GM18508 (cell line): ENCODE results near the gene MISFA.
A peak's percentile ranks its signal among the peaks of the same experiment; 100 is the strongest.
"Not testable (repeated sequence)": the region's sequence is repeated elsewhere in the genome, so short reads cannot be mapped to it uniquely, and the experiment has no call there.

ENCODE experiments used
- ATAC-seq: cut with Tn5 transposase; IDR thresholded peaks from one replicate; pipeline ENCODE4 v1.9.1; 2021; ENCODE audit warnings: moderate number of reproducible peaks; ENCODE audit not compliant: insufficient read depth, unreplicated experiment

Gene MISFA

GRCh38 chr11:18615628-18616392 lies 16.2 kb downstream of the MISFA start:
- peak; percentile 89 for ATAC-seq

DNA sequence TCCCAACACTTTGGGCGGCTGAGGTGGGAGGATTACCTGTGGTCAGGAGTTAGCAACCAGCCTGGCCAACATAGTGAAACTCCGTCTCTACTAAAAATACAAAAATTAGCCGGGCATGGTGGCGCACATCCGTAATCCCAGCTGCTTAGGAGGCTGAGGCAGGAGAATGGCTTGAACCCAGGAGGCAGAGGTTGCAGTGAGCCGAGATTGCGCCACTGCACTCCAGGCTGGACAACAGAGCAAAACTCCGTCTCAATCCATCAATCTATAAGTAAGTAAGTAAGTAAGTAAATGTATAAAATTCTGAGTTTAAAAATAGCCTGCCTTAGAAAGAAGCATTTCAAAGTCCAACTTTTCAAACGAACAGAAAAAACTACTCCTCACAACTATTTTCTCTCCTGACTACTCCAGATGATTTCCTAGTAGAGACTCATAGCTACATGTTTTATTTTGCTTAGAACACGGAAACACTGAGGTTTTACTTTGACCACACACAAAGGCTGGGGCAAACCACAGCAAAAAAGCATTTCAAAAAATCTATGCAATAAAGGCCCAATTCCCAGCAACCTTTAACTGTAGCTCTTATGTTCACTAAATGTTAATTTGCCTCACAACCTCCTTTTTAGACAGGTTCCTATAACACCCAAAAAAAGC lies 18.2 kb downstream of the MISFA start:
- ATAC-seq = no peak

- no peak for ATAC-seq
Observed at GRCh38 chr11:18618342-18619025, 18.9 kb downstream of the MISFA start.

GRCh38 chr11:18623707-18624106 lies 24.1 kb downstream of the MISFA start:
- ATAC-seq = no peak

- ATAC-seq = no peak
Observed at GRCh38 chr11:18624161-18624560, 24.6 kb downstream of the MISFA start.

DNA sequence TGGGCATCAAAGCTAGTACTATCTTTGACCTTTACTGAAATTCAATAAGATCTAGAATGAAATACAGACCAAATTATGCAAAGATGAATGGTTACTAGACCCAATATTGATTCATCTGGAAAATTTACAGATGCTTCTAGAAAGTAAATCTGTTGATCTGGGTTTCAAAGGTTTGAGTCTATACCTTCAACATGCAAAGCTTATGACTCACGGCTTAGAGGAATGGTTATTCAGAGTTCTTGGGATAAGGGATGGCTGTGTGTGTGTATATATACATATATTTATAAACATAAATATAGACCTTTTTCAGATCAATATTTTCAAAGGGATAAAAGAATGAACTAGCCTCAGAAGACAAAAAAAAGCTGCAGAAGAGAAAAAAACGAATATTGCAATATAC lies 33.3 kb downstream of the MISFA start:
- ATAC-seq = no peak

- peak; percentile 59 for ATAC-seq
Observed at GRCh38 chr11:18633256-18634139, 33.9 kb downstream of the MISFA start.

GRCh38 chr11:18634140-18635032 lies 34.8 kb downstream of the MISFA start, which contains the start of gene SPTY2D1:
Gene SPTY2D1 (minus strand): TSS chr11:18634342. CDS start chr11:18634257, 85 bp downstream.
- ATAC-seq = peak; percentile 86

- ATAC-seq = no peak
Observed at GRCh38 chr11:18641677-18642076, 42.1 kb downstream of the MISFA start.

GRCh38 chr11:18643034-18643433 lies 43.4 kb downstream of the MISFA start:
- not testable (repeated sequence) for ATAC-seq

DNA sequence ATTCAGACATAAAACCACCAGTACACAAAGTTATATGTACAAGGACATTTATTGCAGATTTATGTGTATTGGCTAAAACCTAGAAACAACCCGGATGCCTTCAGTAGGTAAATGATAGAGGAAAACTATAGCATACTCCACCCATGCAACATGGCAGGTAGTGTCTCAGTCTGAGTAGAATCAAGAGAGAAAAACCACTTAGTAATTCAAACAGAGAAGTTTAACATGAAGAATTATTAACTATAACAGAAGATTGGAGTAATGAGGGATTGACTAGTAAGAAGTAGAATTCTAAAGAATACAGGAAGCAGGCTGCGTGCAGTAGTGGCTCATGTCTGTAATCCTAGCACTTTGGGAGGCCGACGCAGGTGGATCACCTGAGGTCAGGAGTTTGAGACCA lies 50.8 kb downstream of the MISFA start:
- no peak for ATAC-seq

DNA sequence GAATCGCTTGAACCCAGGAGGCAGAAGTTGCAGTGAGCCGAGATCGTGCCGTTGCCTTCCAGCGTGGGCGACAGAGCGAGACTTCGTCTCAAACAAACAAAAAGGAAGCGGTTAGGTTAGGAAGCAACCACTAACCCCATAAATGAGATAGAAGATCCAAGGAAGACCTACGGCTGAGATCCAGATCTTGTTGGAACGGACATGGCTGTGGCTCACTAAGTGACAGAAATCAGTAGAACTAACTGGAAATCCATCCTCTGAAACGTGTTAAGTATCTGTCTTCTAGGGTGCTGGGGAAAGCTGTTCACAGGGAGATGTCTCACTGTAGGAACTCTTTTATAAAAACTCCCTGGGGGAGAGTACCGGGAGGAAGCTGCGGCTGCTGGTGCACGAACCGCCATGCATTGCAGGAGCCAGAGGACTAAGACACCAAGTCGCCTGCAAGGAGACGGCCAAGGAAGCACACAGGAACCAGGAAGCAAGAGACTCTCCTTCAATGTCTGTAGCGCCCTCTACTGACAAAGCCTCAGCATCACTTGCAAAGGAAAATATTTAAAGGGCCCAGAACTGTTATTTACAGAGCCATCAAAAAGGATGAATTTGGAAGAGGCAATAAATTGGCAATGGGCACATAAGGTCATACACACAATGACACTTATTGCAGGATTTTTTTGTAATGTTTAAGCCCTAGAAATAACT lies 51.4 kb downstream of the MISFA start:
- no peak for ATAC-seq
